Measurements from ENCODE around the gene FBXO3.
A peak's percentile ranks its signal among the peaks of the same experiment; 100 is the strongest.

The FBXO3 gene

DNA sequence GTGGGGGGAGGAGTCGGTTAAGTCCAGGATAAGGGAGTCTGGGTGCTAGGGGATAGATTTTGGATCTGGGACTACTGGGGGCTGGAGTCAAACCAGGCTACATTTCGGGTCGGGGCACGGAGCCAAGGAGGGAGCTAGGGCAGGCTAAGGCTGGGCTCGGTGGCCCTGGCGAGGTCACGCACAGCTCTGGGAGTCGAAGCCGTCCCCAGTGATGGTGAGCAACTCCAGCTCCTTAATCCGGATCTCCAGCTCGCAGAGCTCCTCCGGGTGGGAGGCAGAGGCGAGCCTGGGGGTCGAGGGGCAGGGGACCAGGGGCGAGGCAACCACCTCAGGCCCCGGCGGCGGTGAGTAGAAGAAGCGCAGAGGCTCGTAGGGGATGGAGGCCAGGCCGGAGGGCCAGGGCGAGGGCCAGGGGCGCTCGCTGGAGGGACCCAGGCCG lies 74.2 kb downstream of the FBXO3 start:
- no peak for DNase-seq

DNA sequence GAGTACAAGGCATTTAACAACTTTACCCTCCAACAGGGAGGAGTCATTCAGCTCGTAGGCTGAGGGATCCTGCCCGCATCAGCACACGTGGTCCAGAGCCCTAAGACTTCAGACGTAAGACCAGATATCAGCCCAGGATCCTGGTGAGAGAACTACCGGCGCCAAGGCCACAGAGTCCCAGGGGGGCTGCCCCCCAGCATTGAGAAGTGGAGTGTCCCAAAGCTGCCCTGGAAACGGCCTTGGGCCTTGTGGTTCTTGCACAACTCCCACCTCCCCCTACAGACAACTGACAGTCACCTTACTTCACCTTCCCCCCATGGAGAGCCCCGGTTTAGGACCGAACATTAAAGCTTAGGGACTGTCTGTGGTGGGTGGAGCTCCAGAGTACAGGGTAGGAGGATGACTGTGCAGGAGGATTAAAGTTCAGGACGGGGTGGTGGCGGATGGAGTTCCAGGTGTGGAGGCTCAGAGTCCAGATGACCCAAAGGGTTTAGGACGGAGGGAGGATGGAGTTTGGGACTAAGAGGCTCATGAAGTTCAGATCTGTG lies 74.7 kb downstream of the FBXO3 start:
- no peak for DNase-seq

DNA sequence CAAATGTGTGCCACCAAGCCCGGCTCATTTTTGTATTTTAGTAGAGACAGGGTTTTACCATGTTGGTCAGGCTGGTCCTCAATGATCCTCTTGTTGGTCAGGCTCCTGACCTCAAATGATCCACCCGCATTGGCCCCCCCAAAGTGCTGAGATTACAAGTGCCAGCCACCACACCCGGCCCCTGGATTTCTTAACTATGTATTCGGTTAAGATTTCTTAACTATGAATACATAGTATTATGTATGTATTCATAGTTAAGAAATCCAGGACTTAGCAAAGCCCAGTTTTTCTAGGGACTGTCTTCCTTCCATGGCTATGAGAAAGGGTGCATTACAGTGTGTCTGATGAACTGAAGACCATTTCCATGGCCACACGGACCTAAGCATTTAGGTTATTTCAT lies 75.4 kb downstream of the FBXO3 start:
- no peak for DNase-seq

DNA sequence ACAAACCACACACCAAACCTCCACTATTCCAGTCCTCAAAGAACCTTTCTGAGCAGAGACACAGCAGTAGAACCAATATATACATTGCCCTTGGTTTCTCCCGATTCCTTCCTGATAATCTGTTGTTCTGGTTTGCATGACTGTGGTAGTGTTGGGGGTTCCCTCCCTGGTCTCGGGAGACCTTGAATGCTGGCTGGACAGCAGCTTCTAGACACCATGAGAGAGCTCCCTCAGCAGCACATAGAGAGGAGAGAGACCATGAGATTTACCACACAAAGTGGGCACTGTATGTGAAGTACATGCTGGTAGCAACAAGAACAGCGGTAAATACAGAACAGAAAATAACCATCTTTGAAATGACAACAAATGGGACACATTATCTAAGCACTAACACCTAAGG lies 76.3 kb downstream of the FBXO3 start:
- no peak for DNase-seq

DNA sequence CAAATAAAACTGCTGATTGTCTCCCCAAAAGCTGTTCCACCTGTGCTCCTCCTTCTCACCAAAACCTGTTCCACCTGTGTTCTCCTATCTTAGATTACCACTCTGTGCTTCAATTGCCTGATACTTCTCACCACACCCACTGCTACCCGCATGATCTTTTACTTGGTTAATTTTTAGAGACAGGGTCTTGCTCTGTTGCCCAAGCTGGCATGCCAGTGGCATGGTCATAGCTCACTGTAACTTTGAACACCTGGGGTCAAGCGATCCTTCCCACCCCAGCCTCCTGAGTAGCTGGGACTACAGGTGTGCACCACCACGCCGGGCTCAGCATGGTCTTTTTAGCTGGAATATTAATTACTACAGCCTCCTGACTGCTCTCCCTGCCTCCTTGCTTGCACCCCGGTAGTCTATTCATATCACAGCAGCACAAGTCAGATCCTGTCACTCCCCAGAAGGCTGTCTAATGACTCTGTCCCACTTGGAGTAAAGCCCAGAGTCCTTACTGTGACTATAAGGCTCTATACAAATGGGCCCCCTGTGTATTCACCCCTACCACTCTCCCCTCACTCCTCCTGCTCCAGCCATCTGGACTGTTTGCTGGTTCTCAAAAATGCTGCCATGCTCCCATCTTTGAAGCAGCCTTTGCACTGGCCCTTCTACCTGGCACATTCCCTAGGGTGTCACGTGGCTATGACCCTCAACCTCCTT lies 77.2 kb downstream of the FBXO3 start:
- no peak for DNase-seq

DNA sequence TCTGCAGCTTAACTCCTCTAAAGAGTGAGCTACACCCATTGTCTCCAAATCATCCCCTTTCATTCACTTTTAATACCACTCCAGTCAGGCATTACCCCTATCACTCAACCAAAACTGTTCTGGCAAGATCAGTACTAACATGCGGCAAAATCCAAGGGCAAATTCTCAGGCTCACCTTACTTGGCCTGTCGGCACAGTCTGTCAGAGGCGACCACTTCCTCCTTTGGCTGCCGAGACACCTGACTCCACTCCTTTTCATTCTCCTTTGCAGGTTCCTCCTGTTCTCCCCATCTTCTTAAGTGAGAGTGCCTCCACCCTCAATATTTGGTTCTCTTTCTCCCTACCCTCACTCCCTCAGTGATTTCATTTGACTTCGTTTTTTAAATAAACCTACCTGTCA lies 77.9 kb downstream of the FBXO3 start:
- DNase-seq: no peak

DNA sequence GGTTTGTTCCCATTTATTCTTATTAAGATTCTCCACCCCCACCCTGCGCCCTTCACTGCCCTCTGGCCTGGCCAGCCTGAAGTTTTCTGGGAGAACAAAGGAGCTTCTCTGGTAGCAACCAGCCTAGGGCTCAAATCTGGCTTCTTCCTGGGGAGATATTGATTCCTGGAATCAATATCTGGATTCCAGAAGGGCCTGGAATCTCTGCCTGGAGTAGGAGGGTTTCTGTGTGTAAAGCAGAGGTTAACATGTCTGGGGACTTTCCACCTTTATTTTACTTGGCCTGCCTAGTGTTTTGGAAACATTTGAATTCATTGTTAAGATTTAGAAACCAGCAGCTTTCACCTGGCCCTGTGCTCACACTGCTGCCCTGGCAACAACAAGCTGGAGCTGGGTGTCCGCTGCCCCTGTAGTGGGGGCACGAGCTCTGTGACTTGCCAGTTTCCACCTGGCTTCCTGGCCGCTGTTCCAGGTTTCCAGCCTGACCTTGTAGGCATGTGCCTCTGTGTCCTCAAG lies 79.2 kb downstream of the FBXO3 start:
- no peak for DNase-seq

DNA sequence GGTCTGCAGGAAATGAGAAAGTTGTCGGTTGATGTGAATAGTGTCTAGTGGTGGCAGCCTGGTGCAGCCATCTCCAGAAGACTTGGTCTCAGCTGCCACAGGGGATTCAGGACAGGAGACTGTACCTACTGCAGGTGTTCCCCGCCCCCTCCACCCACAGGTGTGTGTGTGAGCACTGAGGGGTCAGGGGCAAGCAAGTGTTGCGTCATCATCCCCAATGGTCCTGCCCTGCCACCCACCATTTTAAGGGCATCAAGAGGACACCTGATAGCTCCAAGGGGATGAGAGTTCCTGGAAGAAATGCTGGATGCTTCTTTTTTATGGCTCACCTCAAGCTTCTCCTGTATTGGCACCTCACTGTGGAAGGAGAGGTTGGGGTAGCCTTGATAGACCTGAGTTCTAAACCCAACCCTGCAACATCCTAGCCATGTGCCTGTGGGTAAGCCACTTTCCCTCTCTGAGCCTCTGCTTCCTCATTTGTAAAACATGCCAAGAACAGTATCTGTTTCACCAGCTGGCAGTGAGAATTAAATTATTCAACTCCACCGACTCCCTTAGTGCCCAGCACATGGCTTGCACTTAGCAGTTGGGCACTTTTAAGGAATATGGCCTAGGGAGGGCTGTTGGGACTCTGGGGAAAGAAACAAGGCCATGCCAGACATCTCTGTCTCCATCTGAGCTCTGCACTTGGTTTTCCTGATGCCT lies 79.8 kb downstream of the FBXO3 start:
- DNase-seq: peak; percentile 52

DNA sequence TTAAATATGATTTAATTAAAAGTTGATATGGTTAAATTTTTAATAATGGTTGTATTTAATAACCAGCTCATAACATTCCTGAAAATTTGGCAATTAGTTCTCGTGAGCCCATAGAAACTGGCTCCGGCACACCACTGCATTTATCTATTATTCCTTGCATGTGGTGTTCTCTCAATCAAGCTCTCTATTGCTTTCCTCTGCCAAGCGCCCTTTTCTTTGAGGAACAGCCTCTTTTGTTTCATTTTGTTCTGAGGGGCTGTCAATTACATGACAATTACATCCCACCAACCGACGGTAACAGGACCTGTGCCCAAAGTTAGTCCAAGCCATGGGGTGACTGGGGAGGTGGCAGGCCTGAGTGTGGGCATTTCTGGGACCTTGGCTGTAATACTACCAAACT lies 81.8 kb downstream of the FBXO3 start:
- DNase-seq: no peak

DNA sequence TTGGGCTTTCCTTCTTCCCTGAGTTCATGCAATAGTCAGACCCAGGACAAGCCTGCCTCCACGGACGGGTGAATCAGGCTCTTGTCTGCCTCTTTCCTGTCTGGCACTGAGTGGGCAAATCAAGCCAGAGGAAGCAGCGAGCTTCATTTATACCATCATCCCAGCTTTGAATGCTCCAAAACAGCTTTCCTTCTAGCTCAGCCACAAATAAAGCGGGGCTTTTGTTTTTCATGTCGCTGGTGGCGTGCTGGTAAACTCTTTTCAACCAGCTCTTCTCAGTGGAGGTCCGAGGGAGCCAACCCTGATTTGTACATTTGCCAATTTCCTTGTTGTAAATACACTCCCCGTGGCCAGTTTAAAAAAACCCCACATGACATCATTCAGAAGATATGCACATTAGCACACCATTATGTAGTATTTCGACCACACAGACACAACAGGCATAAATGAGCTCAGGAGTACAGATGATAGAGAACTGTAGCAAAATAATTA lies 82.3 kb downstream of the FBXO3 start:
- DNase-seq: peak; percentile 24

DNA sequence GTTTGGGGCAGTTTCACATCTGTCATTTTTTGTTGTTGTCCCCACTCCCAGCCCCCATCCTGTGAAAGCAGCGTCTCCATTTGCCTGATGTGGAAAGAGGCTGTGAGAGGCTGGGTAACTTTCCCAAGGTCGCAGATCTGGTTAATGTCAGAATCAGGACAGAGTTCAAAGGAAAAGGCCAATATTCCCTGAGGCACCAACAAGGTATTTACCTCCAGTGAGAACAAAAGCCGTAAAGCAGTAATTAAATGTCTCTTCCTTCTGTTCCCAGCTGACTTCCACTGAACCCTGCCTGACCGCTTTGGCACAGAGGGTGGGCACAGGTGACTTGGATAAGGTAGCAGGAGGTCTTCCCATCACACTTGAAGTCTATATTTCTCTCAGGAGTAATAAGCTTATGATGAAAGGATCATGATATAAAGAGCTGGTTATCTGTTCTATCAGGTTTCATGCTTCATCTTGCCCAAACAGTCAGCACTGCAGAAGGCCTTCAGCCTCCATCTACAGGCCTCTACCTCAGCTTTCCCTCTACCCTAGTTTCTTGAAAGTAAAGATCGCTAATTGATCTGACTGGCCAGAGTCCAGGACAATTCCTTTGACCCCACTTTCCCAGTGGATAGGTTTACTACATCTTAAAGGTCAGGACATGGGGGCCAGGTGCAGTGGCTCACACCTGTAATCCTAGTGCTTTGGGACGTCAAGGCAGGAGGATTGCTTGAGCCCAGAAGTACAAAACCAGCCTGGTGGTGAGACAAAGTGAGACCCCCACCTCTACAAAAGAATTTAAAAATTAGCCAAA lies 83.1 kb downstream of the FBXO3 start:
- DNase-seq: no peak

Data from inflammatory macrophage treated with lipopolysaccharide for 4 hours (primary cell).